Right renal cortex interstitium (tissue), 3 donors: ENCODE data around the gene LRRC74A. TPM values are rescaled to one million over a fixed set of nuclear protein-coding genes. Genes with fewer than 3 reads are reported as not detected.

Source experiments
- DNase-seq, 3 donors: peaks; one replicate each; pipeline ENCODE4 v3.0.0-alpha.2; 2013; ENCODE audit warnings: low read depth in 3 of 3, low spot score in 2 of 3
- polyA plus RNA-seq, 3 donors: library from polyadenylated mRNA; unstranded; fragments of 120-200 nt; gene quantifications; one replicate each; pipeline ENCODE4 v1.2.1, GENCODE V29; 2013; ENCODE audit not compliant: insufficient read length in 3 of 3

LRRC74A gene
- polyA plus RNA-seq: not detected

- DNase-seq: no peak
Observed at GRCh38 chr14:76826122-76826521, at the start of gene LRRC74A. Gene LRRC74A (plus strand): TSS chr14:76826408. CDS start chr14:76826698, 290 bp downstream.

- no peak for DNase-seq
Observed at GRCh38 chr14:76776428-76777251, 49.6 kb upstream of the LRRC74A start.

GRCh38 chr14:76777721-76778120 is 48.5 kb upstream of the LRRC74A start:
- no peak for DNase-seq

GRCh38 chr14:76778546-76779215 is 47.5 kb upstream of the LRRC74A start:
- DNase-seq: no peak

- DNase-seq: no peak
Observed at GRCh38 chr14:76779221-76780057, 46.8 kb upstream of the LRRC74A start.

GRCh38 chr14:76780058-76780345 is 46.2 kb upstream of the LRRC74A start:
- no peak for DNase-seq

GRCh38 chr14:76780360-76780759 is 45.8 kb upstream of the LRRC74A start:
- no peak for DNase-seq

GRCh38 chr14:76780875-76781647 is 45.1 kb upstream of the LRRC74A start:
- DNase-seq: no peak

GRCh38 chr14:76781648-76782051 is 44.6 kb upstream of the LRRC74A start:
- no peak for DNase-seq

GRCh38 chr14:76782115-76782884 is 43.9 kb upstream of the LRRC74A start:
- DNase-seq: no peak

- DNase-seq: no peak
Observed at GRCh38 chr14:76782885-76783566, 43.2 kb upstream of the LRRC74A start.

GRCh38 chr14:76784266-76784874 is 41.8 kb upstream of the LRRC74A start:
- no peak for DNase-seq

- peak in 1 of 3 donors; percentile 72 for DNase-seq
Observed at GRCh38 chr14:76784881-76785280, 41.3 kb upstream of the LRRC74A start.

- DNase-seq: no peak
Observed at GRCh38 chr14:76786601-76787000, 39.6 kb upstream of the LRRC74A start.

- DNase-seq: no peak
Observed at GRCh38 chr14:76792422-76792821, 33.8 kb upstream of the LRRC74A start.

- no peak for DNase-seq
Observed at GRCh38 chr14:76793324-76793723, 32.9 kb upstream of the LRRC74A start.

GRCh38 chr14:76793956-76794355 is 32.3 kb upstream of the LRRC74A start:
- DNase-seq: no peak

- no peak for DNase-seq
Observed at GRCh38 chr14:76806446-76806845, 19.8 kb upstream of the LRRC74A start.

- DNase-seq: no peak
Observed at GRCh38 chr14:76808011-76808410, 18.2 kb upstream of the LRRC74A start.
